CD4-positive, alpha-beta T cell treated with Interleukin-15 for 4 hours (primary cell): Measurements from ENCODE around the gene CCDC149.

Experiments
- DNase-seq: peaks from one replicate; pipeline ENCODE4 v3.0.0-alpha.2; 2020; ENCODE audit warnings: low spot score

The CCDC149 gene

DNA sequence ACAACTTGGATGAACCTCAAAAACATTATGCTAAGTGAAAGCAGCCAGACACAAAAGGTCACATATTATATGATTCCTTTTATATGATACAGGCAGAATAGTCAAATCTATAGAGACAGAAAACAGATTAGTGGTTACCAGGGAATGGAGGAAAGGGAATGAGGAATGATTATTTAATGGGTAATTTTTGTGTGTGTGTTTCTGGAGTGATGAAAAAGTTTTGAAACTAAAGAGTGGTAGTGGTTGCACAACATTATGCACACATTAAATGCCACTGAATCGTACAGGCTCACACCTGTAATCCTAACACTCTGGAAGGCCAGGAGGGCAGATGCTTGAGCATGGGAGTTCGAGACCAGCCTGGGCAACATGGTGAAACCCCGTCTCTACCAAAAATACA lies 137.1 kb downstream of the CCDC149 start:
- DNase-seq = no peak

DNA sequence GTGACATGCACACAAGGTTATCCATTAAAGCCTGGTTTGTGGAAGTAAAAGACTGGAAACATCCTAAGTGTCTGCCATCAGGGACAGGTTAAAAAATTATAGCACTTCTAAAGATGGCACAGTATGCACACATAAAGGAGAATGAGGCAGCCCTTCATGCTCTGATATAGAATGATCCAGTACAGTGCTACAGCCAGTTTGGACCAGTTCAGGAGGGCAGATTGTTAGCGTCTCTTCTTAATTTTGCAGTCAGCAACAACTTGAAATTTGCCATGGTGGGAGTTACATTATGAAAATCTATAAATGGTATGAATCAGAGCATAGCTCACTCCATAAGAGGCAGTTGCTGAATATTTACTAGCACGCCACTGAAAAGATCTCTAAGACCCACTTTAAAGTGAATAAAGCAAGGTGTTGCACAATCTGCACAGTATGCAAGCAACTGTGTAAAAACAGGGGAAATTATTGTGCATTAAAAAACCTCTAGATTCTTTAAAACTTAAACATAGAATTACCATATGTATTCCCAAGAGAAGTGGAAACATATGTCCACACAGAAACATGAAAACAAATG lies 137.7 kb downstream of the CCDC149 start:
- DNase-seq = no peak

DNA sequence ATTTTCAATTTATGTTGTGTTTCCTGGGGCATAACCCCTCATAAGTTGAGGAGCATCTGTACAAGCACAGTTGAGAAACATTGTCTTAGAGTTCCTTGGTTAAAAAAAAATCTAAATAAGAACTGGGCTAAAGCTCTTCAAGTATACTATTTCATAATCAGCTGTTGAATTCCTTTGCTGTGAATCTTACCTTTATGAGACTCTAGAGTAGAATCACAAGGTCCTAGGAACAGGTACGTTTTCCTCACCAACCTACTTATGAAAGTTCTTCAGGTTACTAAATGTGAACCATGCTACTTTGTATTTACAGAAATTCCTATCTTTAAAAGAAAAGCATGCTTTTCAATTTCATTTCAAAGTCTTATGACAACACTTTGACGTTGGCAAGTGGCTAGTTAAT lies 138.4 kb downstream of the CCDC149 start:
- no peak for DNase-seq

DNA sequence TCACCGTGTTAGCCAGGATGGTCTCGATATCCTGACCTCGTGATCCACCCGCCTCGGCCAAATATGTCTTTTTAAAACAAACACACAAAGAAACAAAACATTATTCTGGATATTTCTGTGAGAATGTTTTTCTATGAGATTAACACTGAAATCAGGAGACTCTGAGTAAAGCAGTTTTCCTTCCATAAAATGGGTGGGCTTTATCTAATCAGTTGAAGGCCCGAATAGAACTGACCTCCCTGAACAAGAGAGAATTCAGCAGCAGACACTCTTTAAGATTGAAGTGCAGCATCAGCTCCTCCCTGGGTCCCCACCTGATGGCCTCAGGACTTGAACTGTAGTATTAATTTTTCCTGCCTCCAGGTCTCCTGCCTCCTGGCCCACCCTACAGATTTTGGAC lies 139.9 kb downstream of the CCDC149 start:
- no peak for DNase-seq

DNA sequence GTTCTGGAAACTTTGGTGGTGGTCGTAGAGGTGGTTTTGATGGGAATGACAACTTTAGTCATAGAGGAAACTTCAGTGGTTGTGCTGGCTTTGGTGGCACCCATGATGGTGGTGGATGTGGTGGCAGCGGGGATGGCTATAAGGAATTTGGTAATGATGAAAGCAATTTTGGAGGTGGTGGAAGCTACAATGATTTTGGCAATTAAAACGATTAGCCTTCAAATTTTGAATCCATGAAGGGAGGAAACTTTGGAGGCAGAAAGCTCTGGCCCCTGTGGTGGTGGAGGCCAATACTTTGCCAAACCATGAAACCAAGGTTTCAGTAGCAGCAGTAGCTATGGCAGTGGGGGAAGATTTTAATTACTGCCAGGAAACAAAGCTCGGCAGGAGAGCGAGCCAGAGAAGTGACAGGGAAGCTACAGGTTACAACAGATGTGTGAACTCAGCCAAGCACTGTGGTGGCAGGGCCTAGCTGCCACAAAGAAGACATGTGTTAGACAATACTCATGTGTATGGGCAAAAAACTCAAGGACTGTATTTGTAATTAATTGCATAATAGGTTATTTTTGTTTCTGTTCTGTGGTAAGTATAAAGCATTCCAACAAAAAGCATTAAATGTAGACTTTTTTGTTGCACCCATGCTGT lies 140.7 kb downstream of the CCDC149 start:
- no peak for DNase-seq

DNA sequence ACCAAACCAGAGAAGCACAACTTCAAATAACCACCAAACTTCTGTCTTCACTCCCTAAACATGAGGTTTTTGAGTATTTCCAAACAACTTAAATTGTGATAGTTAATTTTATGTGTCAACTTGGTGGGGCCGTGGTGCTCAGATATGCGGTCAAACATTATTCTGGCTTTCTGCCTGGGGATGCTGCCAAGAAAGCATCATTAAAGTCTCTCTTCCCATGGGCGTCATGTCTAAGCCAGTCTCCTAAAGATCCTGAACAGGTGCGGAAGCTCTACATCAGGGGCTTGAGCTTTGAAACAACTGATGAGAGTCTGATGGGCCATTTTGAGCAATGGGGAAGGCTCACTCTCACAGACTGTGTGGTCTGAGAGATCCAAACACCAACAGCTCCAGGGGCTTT lies 141.6 kb downstream of the CCDC149 start:
- no peak for DNase-seq

DNA sequence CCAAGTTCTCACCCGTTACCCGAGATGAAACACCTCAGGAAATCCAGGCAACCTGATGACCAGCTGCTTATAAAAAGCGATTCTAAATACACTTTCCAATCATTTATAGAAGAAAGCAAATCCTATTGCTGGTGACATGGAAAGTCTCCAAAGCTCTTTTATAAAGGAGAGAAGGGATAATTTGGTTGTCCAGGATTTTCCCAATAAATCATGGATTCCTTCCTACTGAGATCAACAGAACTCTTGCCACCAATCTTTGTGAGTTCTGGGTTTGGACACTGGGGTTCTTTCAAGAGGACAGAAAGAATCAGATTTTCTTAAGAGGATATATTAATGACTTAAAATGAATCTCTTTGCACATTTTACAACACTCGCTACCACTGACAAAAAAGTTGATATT lies 142.2 kb downstream of the CCDC149 start:
- DNase-seq = no peak

DNA sequence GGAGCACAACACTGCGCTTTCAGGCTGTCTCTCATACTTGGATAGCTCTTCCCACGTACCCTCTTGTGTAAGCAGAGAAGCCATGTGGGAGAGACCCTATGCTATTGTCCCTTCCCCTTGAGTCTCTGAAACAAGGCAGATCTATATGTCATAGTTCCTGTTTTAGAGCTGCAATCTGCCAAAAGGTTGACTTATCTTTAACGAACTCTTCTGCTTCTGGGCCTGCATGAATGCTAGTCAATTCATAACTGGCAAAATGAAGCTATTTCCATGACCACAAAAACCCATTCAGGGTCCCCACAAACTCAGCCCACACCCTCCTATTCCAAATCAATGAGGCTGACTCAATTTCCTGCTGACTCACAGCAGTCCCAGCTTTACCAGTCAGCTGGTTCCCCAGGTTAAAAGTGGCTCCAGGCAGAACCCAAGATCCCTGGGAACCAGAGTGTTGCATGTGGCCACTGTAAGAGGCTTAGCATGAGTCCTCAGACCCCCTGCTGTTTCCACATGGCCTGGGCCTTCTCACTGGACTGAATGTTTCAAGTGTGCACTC lies 142.7 kb downstream of the CCDC149 start:
- DNase-seq = no peak

DNA sequence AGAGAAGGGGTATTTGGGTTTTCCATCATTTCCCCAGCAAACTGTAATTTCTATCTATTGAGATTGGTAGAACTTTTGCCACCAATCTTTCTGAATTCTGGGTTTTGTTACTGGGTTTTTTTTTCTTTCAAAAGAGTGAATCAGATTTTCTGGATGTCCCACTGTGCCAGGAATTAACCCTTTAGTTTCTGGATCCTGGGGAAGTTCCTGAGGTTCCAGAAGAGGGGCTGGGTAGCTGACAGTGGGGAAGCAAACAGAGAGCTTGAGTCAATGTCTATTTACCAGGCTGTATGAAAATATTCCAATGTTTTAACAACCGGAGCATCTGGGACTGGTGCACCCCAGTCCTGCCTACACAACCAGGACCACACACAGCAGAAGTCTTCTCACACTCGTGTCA lies 143.3 kb downstream of the CCDC149 start:
- DNase-seq = no peak

DNA sequence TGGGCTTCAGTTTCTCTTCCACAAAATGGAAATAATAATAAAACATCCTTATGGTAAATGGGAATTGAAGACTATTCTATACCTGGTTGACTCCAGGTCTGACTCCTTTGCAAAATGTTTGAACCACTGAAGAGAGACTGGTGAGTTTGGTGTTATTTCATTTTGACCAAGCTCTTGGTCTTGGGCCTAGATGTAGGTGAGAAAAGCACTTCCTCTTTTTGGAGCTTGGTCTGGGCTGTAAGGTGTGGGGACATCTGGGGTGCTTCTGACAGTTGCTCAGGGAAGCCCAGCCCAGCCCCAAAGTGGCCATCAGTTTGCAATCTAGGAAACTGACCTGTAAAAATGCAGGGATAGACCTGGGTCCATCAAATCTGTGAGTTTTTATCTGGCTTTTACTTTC lies 144.2 kb downstream of the CCDC149 start:
- no peak for DNase-seq

DNA sequence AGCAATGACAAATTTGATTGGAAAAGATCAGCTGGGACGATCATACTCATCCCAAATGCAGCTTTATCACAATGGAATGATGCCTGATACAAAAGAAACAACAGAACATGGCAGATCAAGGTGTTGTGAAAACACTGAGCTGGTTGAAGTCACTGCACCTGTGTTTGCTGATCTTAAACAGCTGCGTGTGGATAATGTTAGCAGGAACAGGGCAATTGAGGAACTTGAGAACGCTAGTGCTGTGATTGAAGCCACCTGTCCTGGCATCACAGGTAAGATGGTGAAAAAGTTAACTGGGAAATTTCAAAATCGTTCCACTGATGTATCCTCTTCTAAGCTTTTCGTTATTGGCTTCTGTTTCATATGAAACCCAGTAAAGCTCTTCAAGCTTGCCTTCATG lies 144.8 kb downstream of the CCDC149 start:
- DNase-seq = no peak

DNA sequence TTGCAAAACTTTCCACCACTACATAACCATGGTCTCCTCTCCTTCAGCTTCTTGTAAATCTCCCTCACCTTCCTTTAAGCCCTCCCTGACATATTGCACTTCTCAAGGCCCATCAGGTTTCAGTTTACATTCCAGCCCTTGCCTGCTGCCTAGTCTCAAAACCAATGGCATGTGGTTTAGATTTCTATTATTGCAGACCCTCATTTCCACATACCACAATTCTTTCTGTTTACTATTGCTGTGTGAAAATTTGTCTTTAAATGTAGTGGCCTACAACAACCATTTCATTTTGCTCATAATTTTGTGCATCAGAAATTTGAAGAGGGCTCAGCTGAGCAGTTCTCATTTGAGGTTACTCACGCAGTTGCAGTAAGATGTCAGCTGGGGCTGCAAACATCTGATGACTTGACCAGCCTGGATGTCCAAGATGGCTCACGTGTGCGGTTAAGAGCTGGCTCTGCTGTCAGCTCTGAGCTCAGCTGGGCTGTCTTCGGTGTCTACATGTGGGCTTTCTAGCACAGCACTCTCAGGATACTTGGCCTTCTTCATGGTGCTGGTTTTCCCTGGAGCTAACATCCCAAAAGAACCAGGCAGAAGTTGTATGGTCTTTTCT lies 147.4 kb downstream of the CCDC149 start:
- no peak for DNase-seq

DNA sequence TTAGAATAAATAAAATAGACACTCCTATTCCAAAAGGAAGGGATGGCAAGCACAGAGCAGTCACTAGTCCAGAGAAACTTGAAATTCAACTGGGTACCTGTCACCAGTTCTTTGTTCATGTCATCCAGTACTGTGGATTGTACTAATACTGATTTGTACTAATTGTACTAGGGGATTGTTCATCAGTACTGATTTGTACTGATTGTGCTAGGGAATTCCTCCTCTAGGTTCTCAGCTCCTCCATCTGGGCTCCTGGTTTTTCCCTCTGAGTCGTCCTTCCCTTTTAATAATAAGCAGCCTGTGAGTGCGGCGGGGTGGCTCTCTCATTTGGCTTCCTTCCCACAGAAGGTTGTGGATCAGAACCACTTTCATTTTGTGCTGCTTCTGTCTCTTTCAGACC lies 148.5 kb downstream of the CCDC149 start:
- no peak for DNase-seq

DNA sequence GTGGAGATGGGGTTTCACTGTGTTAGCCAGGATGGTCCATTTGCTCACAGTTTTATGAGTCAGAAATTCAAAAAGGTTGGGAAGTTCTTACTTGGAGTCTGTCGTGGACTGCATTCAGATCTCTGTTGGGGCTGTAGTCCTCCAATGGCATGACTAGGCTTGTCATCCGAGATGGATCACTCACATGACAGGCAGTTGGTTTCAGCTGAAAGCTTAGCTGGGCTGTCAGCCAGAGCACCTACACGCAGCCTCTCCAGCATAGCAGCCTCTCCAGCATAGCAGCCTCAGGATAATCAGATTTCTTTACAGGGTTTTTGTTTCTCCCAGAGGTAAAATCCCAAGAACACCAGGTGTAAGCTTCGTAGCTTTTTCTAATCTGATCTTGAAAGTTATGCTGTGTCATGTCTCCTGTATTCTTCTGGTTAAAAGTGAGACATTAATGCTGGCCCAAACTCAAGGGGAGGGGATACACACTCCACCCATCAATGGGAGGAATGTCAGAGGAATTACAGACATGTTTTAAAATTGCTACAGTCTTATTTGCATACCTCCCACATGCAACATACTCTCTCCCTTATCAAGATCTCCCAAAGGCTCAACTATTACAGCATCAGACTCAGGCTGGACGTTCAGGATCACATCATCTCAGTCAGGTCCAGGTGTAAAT lies 149.1 kb downstream of the CCDC149 start:
- no peak for DNase-seq
